H9 (cell line): ENCODE measurements around the gene GRWD1. TPM values are rescaled to one million over a fixed set of nuclear protein-coding genes. Genes with fewer than 3 reads are reported as not detected.

Experiments used
- DNase-seq: peaks from one replicate; pipeline ENCODE4 v3.0.0-alpha.2; 2017
- H2AFZ ChIP-seq: one replicate; pipeline ENCODE4 v1.6.1; 2013; ENCODE audit warnings: mild to moderate bottlenecking, low read length, control low read depth, moderate library complexity
- H2AK5ac ChIP-seq: 2 replicates; pipeline ENCODE4 v1.6.1; 2013; ENCODE audit warnings: low read length, control low read depth, mixed read lengths; ENCODE audit not compliant: insufficient read length
- H2BK120ac ChIP-seq: one replicate; pipeline ENCODE4 v1.6.1; 2013; ENCODE audit warnings: low read depth, mild to moderate bottlenecking, low read length, control low read depth, inconsistent platforms; ENCODE audit not compliant: poor library complexity, severe bottlenecking
- H2BK12ac ChIP-seq: 2 replicates; pipeline ENCODE4 v1.6.1; 2013; ENCODE audit warnings: low read length, control low read depth, mixed read lengths, low read depth; ENCODE audit not compliant: insufficient read length
- H2BK15ac ChIP-seq: 2 replicates; pipeline ENCODE4 v1.6.1; 2013; ENCODE audit warnings: low read depth, low read length, control low read depth
- H2BK20ac ChIP-seq: one replicate; pipeline ENCODE4 v1.6.1; 2013; ENCODE audit warnings: low read depth, mild to moderate bottlenecking, low read length, control low read depth, inconsistent platforms; ENCODE audit not compliant: poor library complexity, severe bottlenecking
- H2BK5ac ChIP-seq: 2 replicates; pipeline ENCODE4 v1.6.1; 2013; ENCODE audit warnings: low read length, control low read depth, mixed read lengths; ENCODE audit not compliant: insufficient read length
- H3K14ac ChIP-seq: 2 replicates; pipeline ENCODE4 v1.6.1; 2013; ENCODE audit warnings: low read length, control low read depth; ENCODE audit not compliant: insufficient read depth
- H3K18ac ChIP-seq: 2 replicates; pipeline ENCODE4 v1.6.1; 2013; ENCODE audit warnings: low read depth, mild to moderate bottlenecking, mixed read lengths, low read length, control low read depth; ENCODE audit not compliant: insufficient read length
- H3K23ac ChIP-seq: 2 replicates; pipeline ENCODE4 v1.6.1; 2013; ENCODE audit warnings: low read length, control low read depth, mixed read lengths, low read depth; ENCODE audit not compliant: insufficient read length
- H3K23me2 ChIP-seq: 2 replicates; pipeline ENCODE4 v1.6.1; 2013; ENCODE audit warnings: low read depth, mild to moderate bottlenecking, mixed read lengths, low read length, control low read depth; ENCODE audit not compliant: insufficient read length, poor library complexity, severe bottlenecking
- H3K27ac ChIP-seq: 2 replicates; pipeline ENCODE4 v1.5.1; 2013; ENCODE audit warnings: low read length, control low read depth, mixed read lengths, low read depth; ENCODE audit not compliant: insufficient read length
- H3K27me3 ChIP-seq: 2 replicates; pipeline ENCODE4 v1.6.1; 2013; ENCODE audit warnings: low read length, control low read depth, inconsistent platforms; ENCODE audit not compliant: insufficient read depth
- H3K4ac ChIP-seq: 2 replicates; pipeline ENCODE4 v1.6.1; 2013; ENCODE audit warnings: low read depth, mild to moderate bottlenecking, control low read depth, inconsistent platforms, low read length, moderate library complexity
- H3K4me1 ChIP-seq: 2 replicates; pipeline ENCODE4 v1.6.1; 2013; ENCODE audit warnings: low read length, control low read depth, inconsistent platforms; ENCODE audit not compliant: insufficient read depth
- H3K4me2 ChIP-seq: 2 replicates; pipeline ENCODE4 v1.6.1; 2013; ENCODE audit warnings: low read length, control low read depth, mixed read lengths; ENCODE audit not compliant: insufficient read length, insufficient read depth
- H3K56ac ChIP-seq: 2 replicates; pipeline ENCODE4 v1.6.1; 2013; ENCODE audit warnings: low read depth, mild to moderate bottlenecking, mixed read lengths, low read length, control low read depth; ENCODE audit not compliant: insufficient read length
- H3K79me1 ChIP-seq: 2 replicates; pipeline ENCODE4 v1.6.1; 2013; ENCODE audit warnings: low read depth, mild to moderate bottlenecking, moderate library complexity, low read length, control low read depth, inconsistent platforms; ENCODE audit not compliant: insufficient read depth, poor library complexity, severe bottlenecking
- H3K79me2 ChIP-seq: 2 replicates; pipeline ENCODE4 v1.6.1; 2013; ENCODE audit warnings: low read length, control low read depth, inconsistent platforms; ENCODE audit not compliant: insufficient read depth
- H3K9ac ChIP-seq: 2 replicates; pipeline ENCODE4 v1.6.1; 2013; ENCODE audit warnings: low read length, control low read depth, mixed read lengths; ENCODE audit not compliant: insufficient read length; ENCODE audit errors: extremely low read depth
- H3K9me3 ChIP-seq: one replicate; pipeline ENCODE4 v1.6.1; 2013; ENCODE audit warnings: low read depth, low read length, inconsistent platforms; ENCODE audit not compliant: control insufficient read depth
- H3T11ph ChIP-seq: one replicate; pipeline ENCODE4 v1.6.1; 2013; ENCODE audit warnings: mild to moderate bottlenecking, low read length, control low read depth, inconsistent platforms
- H4K20me1 ChIP-seq: one replicate; pipeline ENCODE4 v1.6.1; 2013; ENCODE audit not compliant: control insufficient read depth, insufficient read length, insufficient read depth
- H4K5ac ChIP-seq: 2 replicates; pipeline ENCODE4 v1.6.1; 2013; ENCODE audit warnings: low read depth, mild to moderate bottlenecking, mixed read lengths, low read length, control low read depth; ENCODE audit not compliant: insufficient read length
- H4K8ac ChIP-seq: replicated peaks from 2 replicates; pipeline ENCODE4 v1.6.1; 2013; ENCODE audit warnings: low read length, control low read depth, mixed read lengths, low read depth; ENCODE audit not compliant: insufficient read length
- H4K91ac ChIP-seq: 2 replicates; pipeline ENCODE4 v1.6.1; 2013; ENCODE audit warnings: low read depth, mild to moderate bottlenecking, moderate library complexity, mixed read lengths, low read length, control low read depth; ENCODE audit not compliant: insufficient read length
- H3K27ac Mint-ChIP-seq, 3 experiments: 2 replicates in 2 of 3; 3 replicates in 1 of 3; pipeline ENCODE4 v1.8.0; 2020 to 2021; ENCODE audit warnings: mixed read lengths in 3 of 3, mild to moderate bottlenecking in 1 of 3, moderate library complexity in 1 of 3
- H3K27me3 Mint-ChIP-seq: 2 replicates; pipeline ENCODE4 v1.8.0; 2021; ENCODE audit warnings: low read depth, mild to moderate bottlenecking, moderate library complexity, mixed read lengths
- H3K36me3 Mint-ChIP-seq, 3 experiments: 2 replicates in 2 of 3; 3 replicates in 1 of 3; pipeline ENCODE4 v1.8.0; 2020 to 2021; ENCODE audit warnings: low read depth in 3 of 3, mixed read lengths in 3 of 3; ENCODE audit not compliant: insufficient read depth in 1 of 3
- H3K4me1 Mint-ChIP-seq, 2 experiments: 2 replicates each; pipeline ENCODE4 v1.8.0; 2020; ENCODE audit warnings: mixed read lengths in 2 of 2
- H3K4me3 Mint-ChIP-seq, 2 experiments: 2 replicates in 1 of 2; 3 replicates in 1 of 2; pipeline ENCODE4 v1.8.0; 2020 to 2021; ENCODE audit warnings: mild to moderate bottlenecking in 2 of 2, mixed read lengths in 2 of 2, moderate library complexity in 1 of 2
- H3K9me3 Mint-ChIP-seq, 2 experiments: 2 replicates in 1 of 2; 3 replicates in 1 of 2; pipeline ENCODE4 v1.8.0; 2020; ENCODE audit warnings: mild to moderate bottlenecking in 2 of 2, mixed read lengths in 2 of 2, moderate library complexity in 1 of 2
- CTCF ChIP-seq: fragments of 200-600 bp; sonication (generic); conservative IDR thresholded peaks from 3 replicates; pipeline ENCODE4 v1.8.0; 2021; ENCODE audit warnings: antibody characterized with exemption, mild to moderate bottlenecking
- WGBS: extraction: QIAGEN DNeasy Blood & Tissue Kit; methylation state at CpG from one replicate; pipeline ENCODE4 v1.1.7; 2013; ENCODE audit warnings: missing lambda C conversion rate, low lambda C conversion rate, mixed read lengths; ENCODE audit not compliant: insufficient read length; ENCODE audit errors: extremely low coverage; 5-methylcytosine and 5-hydroxymethylcytosine counted together
- total RNA-seq: library from RNA; stranded (reverse); gene quantifications from 2 replicates; pipeline ENCODE4 v1.2.1, GENCODE V29; 2021

The GRWD1 gene
- total RNA-seq, 1 experiment from 2014 or later = 92.0 TPM

DNA sequence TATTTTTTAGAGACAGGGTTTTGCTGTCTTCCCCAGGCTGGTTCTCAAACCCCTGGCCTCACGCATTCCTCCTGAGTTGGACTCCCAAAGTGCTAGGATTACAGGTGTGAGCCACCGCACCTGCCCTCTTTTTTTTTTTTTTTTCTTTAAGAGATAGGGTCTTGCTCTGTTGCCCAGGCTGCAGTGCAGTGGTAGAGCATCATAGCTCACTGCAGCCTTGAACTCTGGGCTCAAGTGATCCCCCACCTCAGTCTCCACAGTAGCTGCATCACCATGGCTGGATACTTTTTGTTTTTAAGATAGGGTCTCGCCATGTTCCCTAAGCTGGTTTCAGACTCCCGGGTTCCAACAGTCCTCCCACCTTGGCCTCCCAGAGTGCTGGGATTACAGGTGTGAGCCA, 11.1 kb downstream of the GRWD1 start:
- no peak overlapping the region for H3K4me3 Mint-ChIP-seq
- H4K91ac ChIP-seq = no peak overlapping the region
- H3K14ac ChIP-seq = no peak overlapping the region
- no peak for TF ChIP-seq CTCF
- no peak overlapping the region for H4K5ac ChIP-seq
- no peak overlapping the region for H3T11ph ChIP-seq
- no peaks in the 10 kb centered on the region for H3K4me1 ChIP-seq
- H3K27me3 ChIP-seq = no peaks in the 10 kb centered on the region
- H2AK5ac ChIP-seq = no peak overlapping the region
- no peaks in the 10 kb centered on the region for H3K9me3 Mint-ChIP-seq
- H3K23ac ChIP-seq = no peak overlapping the region
- no peak overlapping the region for H3K27ac ChIP-seq
- H3K18ac ChIP-seq = no peak overlapping the region
- no peak overlapping the region for H2BK5ac ChIP-seq
- no peak overlapping the region for H2BK120ac ChIP-seq
- no peaks in the 10 kb centered on the region for H4K20me1 ChIP-seq
- DNase-seq = no peak
- no peak overlapping the region for H2BK12ac ChIP-seq
- no peak overlapping the region for H3K56ac ChIP-seq
- no peak overlapping the region for H2AFZ ChIP-seq
- WGBS = no CpG with 5 or more reads among the region's 4 CpGs
- H3K79me2 ChIP-seq = no peaks in the 10 kb centered on the region
- no peak overlapping the region for H3K4me2 ChIP-seq
- H3K27me3 Mint-ChIP-seq = no peaks in the 10 kb centered on the region
- no peaks in the 10 kb centered on the region for H3K23me2 ChIP-seq
- H2BK20ac ChIP-seq = no peak overlapping the region
- H3K79me1 ChIP-seq = no peaks in the 10 kb centered on the region
- H3K4ac ChIP-seq = no peak overlapping the region
- H2BK15ac ChIP-seq = no peak overlapping the region
- no peak overlapping the region for H4K8ac ChIP-seq
- no peak overlapping the region for H3K9ac ChIP-seq
- H3K27ac Mint-ChIP-seq = no peak overlapping the region
- H3K36me3 Mint-ChIP-seq = peaks cover 20 to 63% (median 35%) of the 10 kb centered on the region in 3 experiments
- peaks cover 6 to 7% of the 10 kb centered on the region in 2 experiments; a peak in 3 of 4 replicates for H3K4me1 Mint-ChIP-seq
- H3K9me3 ChIP-seq = no peaks in the 10 kb centered on the region
